Stomach smooth muscle (tissue), 2 donors: ENCODE data around the gene PRDM7.
"Not testable (repeated sequence)": the region's sequence is repeated elsewhere in the genome, so short reads cannot be mapped to it uniquely, and the experiment has no call there.

Source experiments
- H3K27ac ChIP-seq: one replicate; pipeline ENCODE4 v1.7.0; 2013; ENCODE audit warnings: mild to moderate bottlenecking, low read length, inconsistent platforms
- H3K27me3 ChIP-seq, 2 donors: one replicate each; pipeline ENCODE4 v1.7.0; 2013; ENCODE audit warnings: low read length in 2 of 2; ENCODE audit not compliant: insufficient read depth in 2 of 2, control insufficient read depth in 1 of 2
- H3K36me3 ChIP-seq, 2 donors: one replicate each; pipeline ENCODE4 v1.7.0; 2013; ENCODE audit warnings: low read length in 2 of 2; ENCODE audit not compliant: control insufficient read depth in 2 of 2, insufficient read depth in 2 of 2
- H3K4me1 ChIP-seq: one replicate; pipeline ENCODE4 v1.7.0; 2013; ENCODE audit warnings: low read length; ENCODE audit not compliant: control insufficient read depth, insufficient read depth
- H3K4me3 ChIP-seq, 2 donors: one replicate each; pipeline ENCODE4 v1.7.0; 2013; ENCODE audit warnings: low read length in 2 of 2
- H3K9ac ChIP-seq, 2 donors: one replicate each; pipeline ENCODE4 v1.7.0; 2013; ENCODE audit warnings: low read length in 2 of 2, mild to moderate bottlenecking in 1 of 2
- H3K9me3 ChIP-seq, 2 donors: one replicate each; pipeline ENCODE4 v1.7.0; 2013; ENCODE audit warnings: low read length in 2 of 2; ENCODE audit not compliant: control insufficient read depth in 2 of 2
- donor health status: healthy.
- donor health status: Pancreatic carcinoma.

Gene PRDM7

DNA sequence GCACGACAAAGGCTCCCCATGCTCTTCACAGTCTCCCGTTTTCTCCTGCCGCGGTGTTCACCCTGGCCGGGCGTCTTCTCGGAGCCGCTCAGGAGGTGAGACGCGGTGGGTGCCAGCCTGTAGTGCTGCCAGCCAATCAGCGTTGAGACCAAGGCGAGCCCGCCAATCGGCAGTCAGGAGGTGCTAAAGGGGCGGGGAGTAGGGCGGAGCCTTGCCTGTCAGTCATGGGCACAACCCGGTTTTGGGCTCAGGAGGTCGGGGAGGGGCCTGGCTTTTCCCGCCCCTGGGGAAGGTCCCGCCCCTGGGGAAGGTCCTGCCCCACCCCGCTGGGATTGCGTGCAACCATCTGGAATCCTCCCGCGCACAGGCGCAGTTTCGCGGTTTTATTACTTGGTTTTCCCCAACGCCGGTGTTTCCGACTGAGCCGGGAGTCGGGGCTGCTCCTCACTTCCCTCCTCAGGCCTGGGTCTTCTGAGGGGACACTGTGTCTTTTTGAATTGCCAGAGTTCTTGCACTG is at the start of gene PRDM7:
Gene PRDM7 (minus strand): TSS at position 92 of the 517 bp plus-strand sequence. CDS start 1,421 bp downstream, outside the sequence.
- peak within 1 kb of the TSS; percentile 42 to 56 for H3K9ac ChIP-seq
- peaks cover 0 to 3% of the 10 kb centered on the region in 2 donors for H3K27me3 ChIP-seq

GRCh38 chr16:90121846-90122245 is 44.7 kb upstream of the PRDM7 start:
- H3K27me3 ChIP-seq, H3K36me3 ChIP-seq, H3K9ac ChIP-seq, H3K9me3 ChIP-seq, H3K27ac ChIP-seq, H3K4me3 ChIP-seq, H3K4me1 ChIP-seq: not testable (repeated sequence)

More for the DNA sequence above, at the start of gene PRDM7:
- Histone ChIP-seq H3K4me3 (peak within 1 kb of the TSS; percentile 35 to 70), H3K36me3 (no peaks in the 10 kb centered on the region), H3K9me3 (no peaks in the 10 kb centered on the region), H3K4me1 (peaks cover 11% of the 10 kb centered on the region), H3K27ac (peak within 1 kb of the TSS; percentile 53)

GRCh38 chr16:90107617-90108016 is 30.5 kb upstream of the PRDM7 start:
- H3K9me3 ChIP-seq, H3K4me3 ChIP-seq: not testable (repeated sequence)

GRCh38 chr16:90107060-90107459 is 29.9 kb upstream of the PRDM7 start:
- H3K4me1 ChIP-seq, H3K9me3 ChIP-seq, H3K4me3 ChIP-seq, H3K27ac ChIP-seq, H3K9ac ChIP-seq, H3K36me3 ChIP-seq, H3K27me3 ChIP-seq: not testable (repeated sequence)

More at GRCh38 chr16:90107617-90108016, 30.5 kb upstream of the PRDM7 start:
- not testable (repeated sequence) for H3K36me3 ChIP-seq, H3K4me1 ChIP-seq, H3K27ac ChIP-seq, H3K9ac ChIP-seq, H3K27me3 ChIP-seq

DNA sequence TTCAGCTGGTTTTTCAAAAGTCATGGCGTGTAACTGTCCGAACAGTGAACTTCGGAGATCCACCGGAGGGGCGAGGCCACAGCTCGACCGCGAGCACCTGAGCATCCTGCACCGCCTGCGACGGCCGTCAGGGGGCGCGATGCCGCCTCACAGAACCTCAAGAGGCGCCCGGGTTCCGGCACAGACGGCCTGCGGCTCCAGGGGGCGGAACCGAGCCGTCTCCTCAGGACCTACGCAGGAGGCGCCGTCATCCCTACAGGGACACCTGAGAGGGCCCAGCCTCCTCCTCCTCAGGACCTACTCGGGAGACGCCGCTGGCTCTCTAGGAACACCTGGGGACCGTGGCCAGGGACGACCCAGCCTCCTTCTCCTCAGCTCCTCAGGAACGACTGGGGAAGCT is 29.1 kb upstream of the PRDM7 start:
- not testable (repeated sequence) for H3K4me3 ChIP-seq, H3K27ac ChIP-seq

GRCh38 chr16:90104725-90105124 is 27.6 kb upstream of the PRDM7 start:
- not testable (repeated sequence) for H3K4me1 ChIP-seq, H3K4me3 ChIP-seq, H3K27ac ChIP-seq, H3K9ac ChIP-seq, H3K9me3 ChIP-seq, H3K27me3 ChIP-seq, H3K36me3 ChIP-seq

More for the DNA sequence above, 29.1 kb upstream of the PRDM7 start:
- H3K4me1 ChIP-seq, H3K36me3 ChIP-seq, H3K27me3 ChIP-seq, H3K9ac ChIP-seq, H3K9me3 ChIP-seq: not testable (repeated sequence)

GRCh38 chr16:90102086-90102884 is 25.2 kb upstream of the PRDM7 start:
- not testable (repeated sequence) for H3K9me3 ChIP-seq, H3K27me3 ChIP-seq, H3K36me3 ChIP-seq, H3K27ac ChIP-seq, H3K9ac ChIP-seq, H3K4me3 ChIP-seq, H3K4me1 ChIP-seq

DNA sequence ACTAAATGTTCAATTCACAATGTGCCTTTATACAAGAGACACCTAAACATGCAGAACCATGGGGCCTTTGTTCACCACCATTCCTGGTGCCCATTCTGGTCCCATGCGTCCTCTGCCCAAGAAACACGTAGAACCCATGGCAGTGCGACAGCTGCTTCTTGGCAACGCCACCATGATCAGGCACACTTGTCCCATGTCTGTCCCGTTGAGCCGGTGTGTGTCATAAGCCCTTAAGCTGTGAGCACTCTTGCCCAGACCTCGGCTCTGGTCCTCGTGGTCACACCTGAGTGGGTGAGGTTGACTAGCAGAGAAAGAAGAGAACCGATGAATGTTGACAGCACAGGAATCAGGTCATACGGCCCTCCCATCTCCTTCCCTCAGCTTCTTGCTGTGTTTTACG is 24.2 kb upstream of the PRDM7 start:
- not testable (repeated sequence) for H3K9ac ChIP-seq, H3K4me3 ChIP-seq, H3K27ac ChIP-seq, H3K9me3 ChIP-seq, H3K27me3 ChIP-seq, H3K36me3 ChIP-seq, H3K4me1 ChIP-seq

GRCh38 chr16:90100790-90101189 is 23.7 kb upstream of the PRDM7 start:
- not testable (repeated sequence) for H3K4me3 ChIP-seq, H3K9ac ChIP-seq, H3K27me3 ChIP-seq, H3K27ac ChIP-seq, H3K9me3 ChIP-seq, H3K4me1 ChIP-seq, H3K36me3 ChIP-seq

- not testable (repeated sequence) for H3K27ac ChIP-seq, H3K36me3 ChIP-seq, H3K9ac ChIP-seq, H3K4me3 ChIP-seq, H3K27me3 ChIP-seq, H3K9me3 ChIP-seq, H3K4me1 ChIP-seq
These were observed 23.1 kb upstream of the PRDM7 start for GRCh38 chr16:90100229-90100628.

DNA sequence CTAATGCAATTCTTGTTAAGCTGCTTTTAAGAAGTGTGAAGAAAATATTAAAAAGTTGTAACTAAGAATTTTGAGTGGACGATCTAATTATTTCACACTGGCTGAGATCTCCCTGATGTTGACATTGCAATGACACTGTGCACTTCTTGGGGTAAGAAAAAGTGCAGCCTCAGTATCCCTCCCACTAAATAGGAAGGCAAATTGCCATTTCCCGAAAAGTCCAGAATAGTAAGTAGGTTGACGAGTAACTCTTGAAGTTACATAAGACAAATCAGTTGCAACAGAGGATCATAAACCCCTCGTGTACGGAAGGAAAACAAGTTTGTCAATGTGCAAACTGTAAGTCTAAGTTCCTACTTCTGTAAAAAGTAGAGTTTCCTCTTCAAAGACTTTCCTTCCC is 21.8 kb upstream of the PRDM7 start:
- not testable (repeated sequence) for H3K4me3 ChIP-seq, H3K36me3 ChIP-seq, H3K27ac ChIP-seq, H3K4me1 ChIP-seq, H3K27me3 ChIP-seq, H3K9ac ChIP-seq, H3K9me3 ChIP-seq
